OCI-LY7 (cell line): ENCODE data around the gene TAF11L13.
"Not testable (repeated sequence)": the region's sequence is repeated elsewhere in the genome, so short reads cannot be mapped to it uniquely, and the experiment has no call there.

Experiments
- EZH2phosphoT487 ChIP-seq: fragments of 200-600 bp; sonication (generic); IDR thresholded peaks from 2 replicates; pipeline ENCODE4 v1.6.1; 2018; ENCODE audit warnings: low read depth, borderline replicate concordance, mild to moderate bottlenecking, mixed run types, antibody characterized with exemption, low read length, moderate library complexity, mixed read lengths
- TF ChIP-seq, protein P1 (sequence below): fragments of 200-600 bp; sonication (generic); conservative IDR thresholded peaks from 2 replicates; pipeline ENCODE4 v1.5.1; 2014; ENCODE audit warnings: mild to moderate bottlenecking, antibody characterized with exemption, low read length, moderate library complexity, mixed read lengths

- TF ChIP-seq, protein P1, sequence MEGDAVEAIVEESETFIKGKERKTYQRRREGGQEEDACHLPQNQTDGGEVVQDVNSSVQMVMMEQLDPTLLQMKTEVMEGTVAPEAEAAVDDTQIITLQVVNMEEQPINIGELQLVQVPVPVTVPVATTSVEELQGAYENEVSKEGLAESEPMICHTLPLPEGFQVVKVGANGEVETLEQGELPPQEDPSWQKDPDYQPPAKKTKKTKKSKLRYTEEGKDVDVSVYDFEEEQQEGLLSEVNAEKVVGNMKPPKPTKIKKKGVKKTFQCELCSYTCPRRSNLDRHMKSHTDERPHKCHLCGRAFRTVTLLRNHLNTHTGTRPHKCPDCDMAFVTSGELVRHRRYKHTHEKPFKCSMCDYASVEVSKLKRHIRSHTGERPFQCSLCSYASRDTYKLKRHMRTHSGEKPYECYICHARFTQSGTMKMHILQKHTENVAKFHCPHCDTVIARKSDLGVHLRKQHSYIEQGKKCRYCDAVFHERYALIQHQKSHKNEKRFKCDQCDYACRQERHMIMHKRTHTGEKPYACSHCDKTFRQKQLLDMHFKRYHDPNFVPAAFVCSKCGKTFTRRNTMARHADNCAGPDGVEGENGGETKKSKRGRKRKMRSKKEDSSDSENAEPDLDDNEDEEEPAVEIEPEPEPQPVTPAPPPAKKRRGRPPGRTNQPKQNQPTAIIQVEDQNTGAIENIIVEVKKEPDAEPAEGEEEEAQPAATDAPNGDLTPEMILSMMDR: not testable (repeated sequence)
- not testable (repeated sequence) for TF ChIP-seq EZH2phosphoT487
Measured at GRCh38 chr5:17631788-17632187, at the start of gene TAF11L13.
